HG03135 (cell line): ENCODE results near the gene RAB23.

Experiments
- ATAC-seq: cut with Tn5 transposase; IDR thresholded peaks from one replicate; pipeline ENCODE4 v1.9.1; 2021; ENCODE audit warnings: mild to moderate bottlenecking, moderate library complexity; ENCODE audit not compliant: unreplicated experiment

The RAB23 gene

DNA sequence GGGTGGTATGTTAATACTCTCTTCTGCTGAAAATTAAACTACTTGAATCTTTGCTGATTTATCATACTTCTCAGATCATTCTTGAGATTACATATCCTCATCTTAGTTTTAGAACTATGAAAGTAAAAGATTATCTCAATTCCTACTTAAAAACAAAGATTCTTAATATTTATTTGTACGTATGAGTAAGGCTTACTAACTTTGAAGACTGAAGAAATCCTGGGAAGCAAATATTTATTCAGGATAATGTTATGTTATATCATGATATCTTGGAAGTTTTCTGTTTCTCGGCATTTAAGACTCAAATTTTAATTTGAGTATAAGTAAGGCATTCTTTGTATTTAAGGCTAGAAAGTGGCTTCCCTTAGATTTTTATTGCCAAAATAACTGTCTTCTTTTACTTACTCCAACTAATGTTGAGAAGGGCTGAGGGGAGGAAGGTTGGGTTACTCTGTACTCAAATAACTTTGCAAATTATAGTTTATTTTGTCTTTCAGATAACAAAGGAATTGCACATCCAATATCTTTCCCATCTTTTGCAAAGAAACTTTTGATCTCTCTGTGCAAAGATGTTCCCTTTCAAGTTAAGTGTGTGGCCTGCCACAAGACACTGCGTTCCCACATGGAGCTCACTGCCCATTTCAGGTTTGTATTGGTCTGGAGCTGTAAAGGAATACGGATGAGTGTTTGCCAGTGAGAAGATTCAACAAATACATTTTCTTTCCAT is 80.5 kb downstream of the RAB23 start:
- no peak for ATAC-seq

DNA sequence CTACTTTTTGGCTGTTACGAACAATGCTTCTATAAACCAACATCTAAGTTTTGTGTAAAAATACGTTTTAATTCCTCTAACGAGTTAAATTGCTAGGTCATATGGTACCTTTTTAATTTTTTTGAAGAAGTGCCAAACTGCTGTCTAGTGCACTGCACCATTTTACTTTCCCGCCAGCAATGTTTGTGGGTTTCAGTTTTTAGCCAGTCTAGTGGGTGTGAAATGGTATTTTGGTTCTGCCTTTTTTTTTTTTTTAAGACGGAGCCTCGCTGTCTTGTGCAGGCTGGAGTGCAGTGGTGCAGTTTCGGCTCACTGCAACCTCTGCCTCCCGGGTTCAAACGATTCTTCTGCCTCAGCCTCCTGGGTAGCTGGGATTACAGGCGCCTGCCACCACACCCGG is 84.1 kb downstream of the RAB23 start:
- no peak for ATAC-seq

DNA sequence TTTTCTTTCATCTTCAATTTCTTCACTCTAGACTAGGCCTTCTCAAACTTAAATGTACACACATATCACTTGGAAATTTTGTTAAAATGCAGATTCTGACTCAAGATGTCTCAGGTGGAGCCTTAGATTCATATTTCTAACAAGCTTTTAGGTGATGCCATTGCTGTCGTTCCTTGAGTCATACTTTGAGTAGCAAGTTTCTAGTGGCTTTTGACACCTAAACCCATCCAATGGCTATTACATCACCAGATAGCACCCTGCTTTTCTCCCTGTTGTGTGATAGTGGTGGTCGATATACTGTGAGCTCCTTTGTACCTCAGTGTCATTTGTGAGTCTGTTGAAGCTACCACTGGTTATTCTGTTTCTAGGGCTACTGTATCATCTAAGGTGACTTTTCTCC is 84.8 kb downstream of the RAB23 start:
- no peak for ATAC-seq
